Endothelial cell of umbilical vein (primary cell): ENCODE measurements around the gene ACTR3C. TPM values are rescaled to one million over a fixed set of nuclear protein-coding genes. Genes with fewer than 3 reads are reported as not detected.

Experiments
- BruUV-seq: library from RNA; stranded (reverse); fragments of 400-500 nt; replicated peaks from 2 replicates; lab custom pipeline; 2021; lab: Mats Ljungman, UMichigan
- CTCF ChIA-PET: fragments of 300-600, 350-600 bp; sonication (Branson Sonifier 250); formaldehyde crosslinking; loops from one replicate; lab custom pipeline; 2021; ENCODE audit warnings: antibody characterized with exemption, inconsistent platforms; lab: Charles Lee
- POLR2A ChIA-PET: fragments of 300-600, 350-600 bp; sonication (Branson Sonifier 250); formaldehyde crosslinking; loops from one replicate; lab custom pipeline; 2021; ENCODE audit warnings: antibody characterized with exemption, inconsistent platforms; lab: Charles Lee
- DNase-seq: peaks from one replicate; pipeline ENCODE4 v3.0.0-alpha.2; 2011; ENCODE audit warnings: low read depth, low spot score
- FAIRE-seq: peaks from 2 replicates; lab custom pipeline; 2011; peaks lifted over from hg19 to GRCh38; lab: Jason Lieb, UNC
- H2AFZ ChIP-seq: 2 replicates; pipeline ENCODE4 v1.6.0; 2012; ENCODE audit warnings: low read depth, low read length, control low read depth, inconsistent platforms
- H3K27ac ChIP-seq: 2 replicates; pipeline ENCODE4 v1.5.1; 2011; ENCODE audit warnings: low read depth, mild to moderate bottlenecking, control low read depth, low read length, moderate library complexity; ENCODE audit not compliant: insufficient read depth
- H3K27me3 ChIP-seq, 2 experiments: 2 replicates each; pipeline versions ENCODE4 v1.6.0 to v1.6.1; 2011; ENCODE audit warnings: low read length in 2 of 2, mixed read lengths in 1 of 2; ENCODE audit not compliant: control insufficient read depth in 2 of 2, insufficient read depth in 2 of 2
- H3K36me3 ChIP-seq, 2 experiments: 2 replicates in 1 of 2; 3 replicates in 1 of 2; pipeline ENCODE4 v1.5.1; 2011; ENCODE audit warnings: low read length in 2 of 2, mild to moderate bottlenecking in 1 of 2, moderate library complexity in 1 of 2; ENCODE audit not compliant: control insufficient read depth in 2 of 2, insufficient read depth in 2 of 2; ENCODE audit errors: extremely low read depth in 1 of 2
- H3K4me1 ChIP-seq: 3 replicates; pipeline ENCODE4 v1.5.1; 2011; ENCODE audit warnings: mild to moderate bottlenecking, low read length; ENCODE audit not compliant: control insufficient read depth, insufficient read depth; ENCODE audit errors: extremely low read depth
- H3K4me2 ChIP-seq: 2 replicates; pipeline ENCODE4 v1.6.1; 2011; ENCODE audit warnings: low read length, control low read depth, mixed read lengths; ENCODE audit not compliant: insufficient read depth
- H3K4me3 ChIP-seq, 3 experiments: fragments of 200-600 bp in 1 of 3; sonication (generic), shearing (Covaris generic) in 1 of 3; replicated peaks in 1 of 3; 2 replicates each; pipeline ENCODE4 v1.5.1; 2011 to 2016; ENCODE audit warnings: control low read depth in 3 of 3, low read length in 3 of 3, mild to moderate bottlenecking in 2 of 3, inconsistent platforms in 1 of 3, low read depth in 1 of 3, moderate library complexity in 1 of 3; ENCODE audit not compliant: insufficient read depth in 1 of 3
- H3K79me2 ChIP-seq: 2 replicates; pipeline ENCODE4 v1.6.0; 2012; ENCODE audit warnings: low read length, inconsistent platforms; ENCODE audit not compliant: control insufficient read depth, insufficient read depth
- H3K9ac ChIP-seq: replicated peaks from 2 replicates; pipeline ENCODE3; 2011; ENCODE audit warnings: low read length, control low read depth; ENCODE audit not compliant: insufficient read depth; ENCODE audit errors: extremely low read depth
- H3K9me1 ChIP-seq: replicated peaks from 3 replicates; pipeline ENCODE4 v1.6.0; 2011; ENCODE audit warnings: mild to moderate bottlenecking, low read length; ENCODE audit not compliant: control insufficient read depth, insufficient read depth; ENCODE audit errors: extremely low read depth
- H3K9me3 ChIP-seq: replicated peaks from 2 replicates; pipeline ENCODE4 v1.5.1; 2012; ENCODE audit warnings: low read length, inconsistent platforms; ENCODE audit not compliant: control insufficient read depth, insufficient read depth
- H4K20me1 ChIP-seq: replicated peaks from 2 replicates; pipeline ENCODE3; 2011; ENCODE audit warnings: mild to moderate bottlenecking, low read length; ENCODE audit not compliant: control insufficient read depth, insufficient read depth; ENCODE audit errors: extremely low read depth
- CTCF ChIP-seq, 2 donors: IDR thresholded peaks; 1 replicate in 1 of 2; 2 replicates in 1 of 2; pipeline ENCODE4 v1.5.1; 2011; ENCODE audit warnings: low read length in 2 of 2, mild to moderate bottlenecking in 2 of 2, moderate library complexity in 2 of 2, control low read depth in 1 of 2, inconsistent platforms in 1 of 2, low read depth in 1 of 2; ENCODE audit not compliant: insufficient read depth in 1 of 2; ENCODE audit errors: extremely low read depth in 1 of 2
- EZH2 ChIP-seq: IDR thresholded peaks from 2 replicates; pipeline ENCODE4 v1.6.1; 2012; ENCODE audit warnings: borderline replicate concordance, low read depth, mild to moderate bottlenecking, moderate library complexity, low read length, inconsistent platforms; ENCODE audit not compliant: severe bottlenecking
- FOS ChIP-seq: IDR thresholded peaks from 2 replicates; pipeline ENCODE4 v1.6.1; 2011; ENCODE audit warnings: mild to moderate bottlenecking, low read length, moderate library complexity, borderline replicate concordance; ENCODE audit not compliant: insufficient read depth
- GATA2 ChIP-seq: IDR thresholded peaks from 2 replicates; pipeline ENCODE4 v1.7.0; 2011; ENCODE audit warnings: low read depth, mild to moderate bottlenecking, moderate library complexity, mixed read lengths, low read length; ENCODE audit not compliant: insufficient read length, insufficient read depth
- JUN ChIP-seq: IDR thresholded peaks from 2 replicates; pipeline ENCODE4 v1.6.1; 2011; ENCODE audit warnings: borderline replicate concordance, low read depth; ENCODE audit not compliant: insufficient read length, insufficient read depth
- MAX ChIP-seq: IDR thresholded peaks from 2 replicates; pipeline ENCODE4 v1.6.1; 2011; ENCODE audit not compliant: insufficient read depth, insufficient read length
- MYC ChIP-seq: IDR thresholded peaks from one replicate; pipeline ENCODE4 v1.6.1; 2011; ENCODE audit warnings: mild to moderate bottlenecking, low read depth, low read length
- POLR2A ChIP-seq: IDR thresholded peaks from 2 replicates; pipeline ENCODE4 v1.6.1; 2012; ENCODE audit warnings: low read depth, mild to moderate bottlenecking, control low read depth, low read length
- POLR2AphosphoS5 ChIP-seq: IDR thresholded peaks from 2 replicates; pipeline ENCODE4 v1.6.1; 2012; ENCODE audit warnings: low read depth, mild to moderate bottlenecking, control low read depth, low read length, moderate library complexity; ENCODE audit not compliant: insufficient read depth
- dilution Hi-C: fragments of 300-500 bp; cut with MboI; formaldehyde crosslinking; loops from one replicate; pipeline ENCODE4 v1.15.0; 2019; ENCODE audit warnings: low sequenced_read_pairs; ENCODE audit not compliant: extremely low pct_ligation_motif_present
- intact Hi-C: fragments of 100-400 bp; cut with micrococcal nuclease; formaldehyde crosslinking; loops from one replicate; pipeline ENCODE4 v1.10.0; 2022
- polyA plus RNA-seq, 4 experiments: library from polyadenylated mRNA; depleted of rRNA in 3 of 4; stranded (reverse) in 3 of 4; unstranded in 1 of 4; fragments of >200 nt; gene quantifications; 2 replicates each; pipeline versions ENCODE4 v1.2.1 to v1.2.3, GENCODE V29; 2011 to 2012; ENCODE audit warnings: missing spikeins in 1 of 4
- total RNA-seq: library from RNA; stranded (reverse); gene quantifications from 2 replicates; pipeline ENCODE4 v1.2.3, GENCODE V29; 2021

Gene ACTR3C
- total and polyA plus RNA-seq, 2 donors (not counting 3 experiments of a cell fraction or from before 2014, with no cell fraction given) = 0.33 TPM; not detected in 1

- Histone ChIP-seq H3K27me3 (no peaks in the 10 kb centered on the region), H3K9me3 (no peaks in the 10 kb centered on the region), H3K36me3 (no peaks in the 10 kb centered on the region), H4K20me1 (no peaks in the 10 kb centered on the region), H3K4me1 (peaks cover 9% of the 10 kb centered on the region), H3K79me2 (no peaks in the 10 kb centered on the region), H2AFZ (no peak overlapping the region), H3K9me1 (no peaks in the 10 kb centered on the region), H3K4me2 (no peak overlapping the region), H3K27ac (no peak overlapping the region), H3K4me3 (no peak overlapping the region), H3K9ac (no peak overlapping the region)
- dilution Hi-C loops (no loop called here), intact Hi-C loops (loop anchor here (5.0 kb wide), 1 partner anchor 72 kb away; no protein-coding TSS in a partner anchor)
- no peak for DNase-seq
- peak; percentile 18 for FAIRE-seq
- BruUV-seq = no TSS peak
- TF ChIP-seq MYC = no peak
- no peak for TF ChIP-seq CTCF (IDR thresholded peaks at IDR 0.05; ENCODE audit: extremely low read depth in 1 of 2, insufficient read depth in 1 of 2, low read depth in 1 of 2, low read length in 2 of 2)
- no peak for TF ChIP-seq GATA2
- TF ChIP-seq POLR2A = no peak
- no peak for TF ChIP-seq JUN
- TF ChIP-seq MAX = no peak
- no peak for TF ChIP-seq POLR2AphosphoS5
- TF ChIP-seq FOS = no peak
- no peak for TF ChIP-seq EZH2
- CTCF ChIA-PET = interaction anchor here (1.0 to 1.2 kb wide), 2 partner anchors 18 to 89 kb away, joined by 4 read pairs; no protein-coding TSS in a partner anchor
- POLR2A ChIA-PET = no interaction called here
These were observed 36.4 kb upstream of the ACTR3C start for GRCh38 chr7:150359622-150360362.
